WTC11 (cell line): ENCODE data around the gene PHF24. TPM values are rescaled to one million over a fixed set of nuclear protein-coding genes. Genes with fewer than 3 reads are reported as not detected.
"Not testable (repeated sequence)": the region's sequence is repeated elsewhere in the genome, so short reads cannot be mapped to it uniquely, and the experiment has no call there.

Experiments used
- ATAC-seq: fragments of 200-7000 bp; cut with Tn5 transposase; 2 replicates; pipeline ENCODE4 v1.10.0; 2021; ENCODE audit warnings: mild to moderate bottlenecking, moderate library complexity
- CTCF ChIA-PET: fragments of 300-600 bp; sonication (Branson Sonifier 250); formaldehyde crosslinking; loops from one replicate; lab custom pipeline; 2021; ENCODE audit warnings: antibody characterized with exemption; lab: Charles Lee
- POLR2A ChIA-PET: fragments of 350-600 bp; sonication (Branson Sonifier 250); formaldehyde crosslinking; loops from one replicate; lab custom pipeline; 2021; ENCODE audit warnings: antibody characterized with exemption; lab: Charles Lee
- DNase-seq: peaks from one replicate; pipeline ENCODE4 v3.0.0; 2021; ENCODE audit warnings: low spot score
- H3K27ac Mint-ChIP-seq: 2 replicates; pipeline ENCODE4 v1.8.0; 2021; ENCODE audit warnings: mixed read lengths
- H3K27me3 Mint-ChIP-seq: 2 replicates; pipeline ENCODE4 v1.8.0; 2021; ENCODE audit warnings: low read depth, mild to moderate bottlenecking, moderate library complexity, mixed read lengths
- H3K36me3 Mint-ChIP-seq: 2 replicates; pipeline ENCODE4 v1.8.0; 2021; ENCODE audit warnings: mixed read lengths
- H3K4me1 Mint-ChIP-seq: 2 replicates; pipeline ENCODE4 v1.8.0; 2022; ENCODE audit warnings: mixed read lengths
- H3K4me3 Mint-ChIP-seq: 2 replicates; pipeline ENCODE4 v1.8.0; 2021; ENCODE audit warnings: mild to moderate bottlenecking, moderate library complexity, mixed read lengths
- H3K9me3 Mint-ChIP-seq: 2 replicates; pipeline ENCODE4 v1.8.0; 2021; ENCODE audit warnings: mixed read lengths
- E2F5 ChIP-seq: sonication (generic); formaldehyde crosslinking; IDR thresholded peaks from 2 replicates; pipeline ENCODE4 v1.8.1; 2022; ENCODE audit warnings: mild to moderate bottlenecking, moderate library complexity, missing genetic modification reagents
- GABPB1 ChIP-seq: sonication (generic); formaldehyde crosslinking; IDR thresholded peaks from 2 replicates; pipeline ENCODE4 v1.8.1; 2023; ENCODE audit warnings: mild to moderate bottlenecking, missing genetic modification reagents
- GRHL2 ChIP-seq: fragments of 250-450 bp; sonication (Bioruptor Pico); IDR thresholded peaks from 2 replicates; pipeline ENCODE4 v1.8.0; 2022; ENCODE audit warnings: mild to moderate bottlenecking, moderate library complexity; ENCODE audit not compliant: insufficient replicate concordance, severe bottlenecking
- JUN ChIP-seq: sonication (generic); formaldehyde crosslinking; IDR thresholded peaks from 2 replicates; pipeline ENCODE4 v1.8.0; 2023; ENCODE audit warnings: mild to moderate bottlenecking, missing genetic modification reagents
- NFATC4 ChIP-seq: fragments of 250-450 bp; sonication (Bioruptor Pico); IDR thresholded peaks from 2 replicates; pipeline ENCODE4 v1.9.0; 2021; ENCODE audit warnings: mild to moderate bottlenecking
- NFE2L1 ChIP-seq: sonication (generic); formaldehyde crosslinking; IDR thresholded peaks from 2 replicates; pipeline ENCODE4 v1.8.1; 2023; ENCODE audit warnings: missing genetic modification reagents
- NR1H2 ChIP-seq: sonication (generic); formaldehyde crosslinking; IDR thresholded peaks from 2 replicates; pipeline ENCODE4 v1.9.0; 2021; ENCODE audit warnings: mild to moderate bottlenecking, moderate library complexity, missing genetic modification reagents
- NR3C1 ChIP-seq: sonication (generic); formaldehyde crosslinking; conservative IDR thresholded peaks from 2 replicates; pipeline ENCODE4 v1.8.1; 2023; ENCODE audit warnings: low read depth, mild to moderate bottlenecking, missing genetic modification reagents
- SMAD3 ChIP-seq: sonication (generic); formaldehyde crosslinking; IDR thresholded peaks from 2 replicates; pipeline ENCODE4 v1.8.0; 2022; ENCODE audit warnings: missing genetic modification reagents, mild to moderate bottlenecking, borderline replicate concordance
- SMAD4 ChIP-seq: sonication (generic); formaldehyde crosslinking; IDR thresholded peaks from 2 replicates; pipeline ENCODE4 v1.8.0; 2022; ENCODE audit warnings: mild to moderate bottlenecking, missing genetic modification reagents
- TEAD1 ChIP-seq: sonication (generic); formaldehyde crosslinking; IDR thresholded peaks from 2 replicates; pipeline ENCODE4 v1.8.0; 2022; ENCODE audit warnings: mild to moderate bottlenecking, missing genetic modification reagents
- TEAD4 ChIP-seq: sonication (generic); formaldehyde crosslinking; IDR thresholded peaks from 2 replicates; pipeline ENCODE4 v1.8.0; 2022; ENCODE audit warnings: mild to moderate bottlenecking, missing genetic modification reagents
- ZBTB43 ChIP-seq: sonication (generic); formaldehyde crosslinking; IDR thresholded peaks from 2 replicates; pipeline ENCODE4 v1.8.1; 2023; ENCODE audit warnings: mild to moderate bottlenecking, missing genetic modification reagents
- ZNF121 ChIP-seq: sonication (generic); formaldehyde crosslinking; IDR thresholded peaks from 2 replicates; pipeline ENCODE4 v1.8.0; 2023; ENCODE audit warnings: missing genetic modification reagents
- ZNF263 ChIP-seq: sonication (generic); formaldehyde crosslinking; IDR thresholded peaks from 2 replicates; pipeline ENCODE4 v1.8.1; 2022; ENCODE audit warnings: low read depth, mild to moderate bottlenecking, moderate library complexity, missing genetic modification reagents
- ZNF317 ChIP-seq: sonication (generic); formaldehyde crosslinking; IDR thresholded peaks from 2 replicates; pipeline ENCODE4 v1.8.1; 2023; ENCODE audit warnings: low read depth, mild to moderate bottlenecking, moderate library complexity, missing genetic modification reagents, borderline replicate concordance
- total RNA-seq: library from RNA; stranded (reverse); gene quantifications from 3 replicates; pipeline ENCODE4 v1.2.3, GENCODE V29; 2021
- TF ChIP-seq, protein P1 (sequence below): fragments of 200-600 bp; IDR thresholded peaks from 2 replicates; pipeline ENCODE4 v1.8.0; 2022; ENCODE audit warnings: antibody characterized with exemption

The PHF24 gene
- total RNA-seq, 1 experiment from 2014 or later, result 0.59 TPM

- H3K4me3 Mint-ChIP-seq, result no peak overlapping the region
- H3K27ac Mint-ChIP-seq, result no peak overlapping the region; the same call in 1 of the 2 replicates
- no peaks in the 10 kb centered on the region for H3K27me3 Mint-ChIP-seq
- ChIA-PET CTCF (interaction anchor here (1.5 to 3.1 kb wide), 4 partner anchors 8 to 103 kb away, joined by 4 to 14 read pairs (median 6); no protein-coding TSS in a partner anchor), POLR2A (interaction anchor here (0.5 to 1.1 kb wide), 2 partner anchors 13 to 267 kb away, joined by 3 to 4 read pairs; partner anchors contain the start of gene DNAJB5)
- no peak for ATAC-seq
- TF ChIP-seq TEAD1 (CRISPR knock-in tag) (no peak), GABPB1 (CRISPR knock-in tag) (no peak), JUN (CRISPR knock-in tag) (no peak), GRHL2 (CRISPR knock-in tag) (no peak), NFE2L1 (CRISPR knock-in tag) (no peak), ZNF263 (CRISPR knock-in tag) (no peak), ZBTB43 (CRISPR knock-in tag) (no peak), E2F5 (no peak), NR3C1 (no peak), NR1H2 (CRISPR knock-in tag) (no peak), ZNF121 (CRISPR knock-in tag) (no peak), NFATC4 (CRISPR knock-in tag) (no peak), SMAD3 (CRISPR knock-in tag) (no peak)
- TF ChIP-seq, protein P1, sequence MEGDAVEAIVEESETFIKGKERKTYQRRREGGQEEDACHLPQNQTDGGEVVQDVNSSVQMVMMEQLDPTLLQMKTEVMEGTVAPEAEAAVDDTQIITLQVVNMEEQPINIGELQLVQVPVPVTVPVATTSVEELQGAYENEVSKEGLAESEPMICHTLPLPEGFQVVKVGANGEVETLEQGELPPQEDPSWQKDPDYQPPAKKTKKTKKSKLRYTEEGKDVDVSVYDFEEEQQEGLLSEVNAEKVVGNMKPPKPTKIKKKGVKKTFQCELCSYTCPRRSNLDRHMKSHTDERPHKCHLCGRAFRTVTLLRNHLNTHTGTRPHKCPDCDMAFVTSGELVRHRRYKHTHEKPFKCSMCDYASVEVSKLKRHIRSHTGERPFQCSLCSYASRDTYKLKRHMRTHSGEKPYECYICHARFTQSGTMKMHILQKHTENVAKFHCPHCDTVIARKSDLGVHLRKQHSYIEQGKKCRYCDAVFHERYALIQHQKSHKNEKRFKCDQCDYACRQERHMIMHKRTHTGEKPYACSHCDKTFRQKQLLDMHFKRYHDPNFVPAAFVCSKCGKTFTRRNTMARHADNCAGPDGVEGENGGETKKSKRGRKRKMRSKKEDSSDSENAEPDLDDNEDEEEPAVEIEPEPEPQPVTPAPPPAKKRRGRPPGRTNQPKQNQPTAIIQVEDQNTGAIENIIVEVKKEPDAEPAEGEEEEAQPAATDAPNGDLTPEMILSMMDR, result no peak
- H3K36me3 Mint-ChIP-seq, result peaks cover 10% of the 10 kb centered on the region
- peaks cover 6% of the 10 kb centered on the region; the same call in 1 of the 2 replicates for H3K9me3 Mint-ChIP-seq
- H3K4me1 Mint-ChIP-seq, result peaks cover 46% of the 10 kb centered on the region
- no peak for DNase-seq
Observed at GRCh38 chr9:35002623-35003022, 44.5 kb downstream of the PHF24 start.

- peaks cover 18% of the 10 kb centered on the region for H3K9me3 Mint-ChIP-seq
- H3K4me1 Mint-ChIP-seq, result peaks cover 45% of the 10 kb centered on the region
- H3K27me3 Mint-ChIP-seq, DNase-seq, CTCF ChIA-PET, H3K4me3 Mint-ChIP-seq, H3K27ac Mint-ChIP-seq, ATAC-seq, POLR2A ChIA-PET: not testable (repeated sequence)
- peaks cover 24% of the 10 kb centered on the region for H3K36me3 Mint-ChIP-seq
Observed at GRCh38 chr9:35004299-35004698, 46.2 kb downstream of the PHF24 start.

DNA sequence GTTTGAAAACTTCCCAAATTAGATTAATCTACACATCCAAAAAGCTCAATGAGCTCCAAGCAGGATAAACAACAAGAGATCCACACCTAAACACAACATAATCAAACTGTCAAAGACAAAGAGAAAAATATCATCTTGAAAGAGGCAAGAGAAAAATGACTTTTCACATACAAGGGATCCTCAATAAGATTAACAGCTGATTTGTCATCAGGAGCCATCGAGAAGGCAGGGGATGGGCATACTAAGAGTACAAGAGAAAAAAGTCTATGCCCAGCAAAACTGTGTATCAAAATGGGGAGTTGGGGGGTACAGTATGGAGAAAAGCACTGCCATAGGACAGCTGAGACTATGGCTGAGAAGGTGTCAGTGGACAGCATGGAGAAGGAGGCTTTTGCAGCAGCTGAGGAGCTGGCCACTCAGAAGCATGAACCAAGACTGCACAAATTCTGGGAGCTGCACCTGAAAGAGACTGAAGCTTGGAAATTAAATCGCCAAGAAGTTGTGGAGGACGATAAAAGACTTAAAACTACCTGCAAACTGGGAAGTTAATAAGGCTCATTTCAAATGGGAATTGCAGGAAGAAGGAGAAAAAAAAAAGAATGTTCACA lies 52.4 kb downstream of the PHF24 start:
- peaks cover 19% of the 10 kb centered on the region for H3K27me3 Mint-ChIP-seq
- TF ChIP-seq ZNF317, result peak; percentile 68; the same call in 1 of the 2 replicates
- no peak for TF ChIP-seq SMAD4 (CRISPR knock-in tag)
- no peak overlapping the region for H3K4me3 Mint-ChIP-seq
- peaks cover 71% of the 10 kb centered on the region for H3K36me3 Mint-ChIP-seq
- H3K27ac Mint-ChIP-seq, result no peak overlapping the region
- POLR2A ChIA-PET, result interaction anchor here (1.6 kb wide), 1 partner anchor 40 kb away, joined by 3 read pairs; no protein-coding TSS in a partner anchor
- H3K4me1 Mint-ChIP-seq, result peaks cover 12% of the 10 kb centered on the region
- DNase-seq (no peak), ATAC-seq (no peak)
- H3K9me3 Mint-ChIP-seq, result peaks cover 56% of the 10 kb centered on the region
- CTCF ChIA-PET, result interaction anchor here (0.9 kb wide), 1 partner anchor 16 kb away, joined by 3 read pairs; no protein-coding TSS in a partner anchor

DNA sequence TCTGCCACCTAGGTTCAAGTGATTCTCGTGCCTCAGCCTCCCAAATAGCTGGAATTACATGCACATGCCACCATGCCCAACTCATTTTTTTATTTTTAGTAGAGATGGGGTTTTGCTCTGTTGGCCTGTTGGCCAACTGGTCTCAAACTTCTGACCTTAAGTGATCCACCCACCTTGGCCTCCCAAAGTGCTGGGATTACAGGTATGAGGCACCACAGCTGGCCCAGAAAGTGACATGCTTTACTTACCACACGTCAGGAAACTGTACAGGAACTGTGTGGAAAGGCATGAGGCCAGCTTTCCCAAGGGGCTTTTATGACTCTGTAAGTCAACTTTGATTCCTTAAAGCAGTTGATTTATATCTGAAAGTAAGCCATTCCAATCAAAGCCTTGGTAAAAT lies 56.4 kb downstream of the PHF24 start:
- peaks cover 70% of the 10 kb centered on the region for H3K9me3 Mint-ChIP-seq

GRCh38 chr9:35023443-35023842 lies 65.4 kb downstream of the PHF24 start:
- DNase-seq, H3K27ac Mint-ChIP-seq, CTCF ChIA-PET, H3K4me3 Mint-ChIP-seq, ATAC-seq, POLR2A ChIA-PET: not testable (repeated sequence)
- Mint-ChIP-seq H3K36me3 (peaks cover 76% of the 10 kb centered on the region), H3K4me1 (peaks cover 37% of the 10 kb centered on the region), H3K9me3 (peaks cover 70% of the 10 kb centered on the region), H3K27me3 (peaks cover 16% of the 10 kb centered on the region)

More for the DNA sequence above, 56.4 kb downstream of the PHF24 start:
- Mint-ChIP-seq H3K4me3 (no peak overlapping the region), H3K4me1 (peaks cover 10% of the 10 kb centered on the region), H3K27me3 (peaks cover 20% of the 10 kb centered on the region), H3K27ac (no peak overlapping the region), H3K36me3 (peaks cover 74% of the 10 kb centered on the region)
- no peak for TF ChIP-seq TEAD4 (CRISPR knock-in tag)
- DNase-seq (no peak), ATAC-seq (no peak)
- ChIA-PET CTCF (interaction anchor here (1.6 kb wide), 1 partner anchor 85 kb away, joined by 4 read pairs; no protein-coding TSS in a partner anchor), POLR2A (no interaction called here)
